HL-60 (cell line): ENCODE measurements around the gene NXPH1.

Experiments
- DNase-seq, 2 experiments: peaks; one replicate each; pipeline ENCODE4 v3.0.0-alpha.2; 2010 to 2020; ENCODE audit warnings: low read depth in 1 of 2, low spot score in 1 of 2
- H3K27ac ChIP-seq: fragments of 250-450 bp; sonication (Bioruptor Pico); replicated peaks from 2 replicates; pipeline ENCODE4 v1.5.1; 2020; ENCODE audit warnings: mild to moderate bottlenecking, moderate library complexity
- H3K27me3 ChIP-seq: fragments of 250-450 bp; sonication (Bioruptor Pico); 2 replicates; pipeline ENCODE4 v1.5.1; 2021; ENCODE audit warnings: mild to moderate bottlenecking, moderate library complexity; ENCODE audit not compliant: insufficient read depth, poor library complexity, severe bottlenecking
- H3K4me3 ChIP-seq: replicated peaks from 2 replicates; pipeline ENCODE4 v1.5.1; 2011; ENCODE audit warnings: mild to moderate bottlenecking, control low read depth, low read length; ENCODE audit not compliant: insufficient read depth
- CTCF ChIP-seq: IDR thresholded peaks from one replicate; pipeline ENCODE4 v1.5.1; 2011; ENCODE audit warnings: low read length, control low read depth, inconsistent platforms; ENCODE audit not compliant: insufficient read depth
- GABPA ChIP-seq: IDR thresholded peaks from 2 replicates; pipeline ENCODE4 v1.6.1; 2012; ENCODE audit warnings: low read depth
- POLR2AphosphoS5 ChIP-seq: IDR thresholded peaks from 2 replicates; pipeline ENCODE4 v1.6.1; 2012; ENCODE audit warnings: low read depth
- REST ChIP-seq: IDR thresholded peaks from 2 replicates; pipeline ENCODE4 v1.6.1; 2012; ENCODE audit warnings: low read depth; ENCODE audit not compliant: insufficient replicate concordance
- SPI1 ChIP-seq: IDR thresholded peaks from 2 replicates; pipeline ENCODE4 v1.6.1; 2012; ENCODE audit warnings: low read depth, mild to moderate bottlenecking, borderline replicate concordance

NXPH1 gene

GRCh38 chr7:8618441-8619070 lies 185.1 kb downstream of the NXPH1 start:
- no peak for TF ChIP-seq CTCF
- no peak for TF ChIP-seq SPI1
- TF ChIP-seq REST, result no peak
- no peak for TF ChIP-seq POLR2AphosphoS5
- TF ChIP-seq GABPA, result no peak
- Histone ChIP-seq H3K27ac (no peak overlapping the region), H3K4me3 (no peak overlapping the region), H3K27me3 (no peaks in the 10 kb centered on the region)
- no peak for DNase-seq

- TF ChIP-seq CTCF (no peak), REST (no peak), POLR2AphosphoS5 (no peak), SPI1 (no peak), GABPA (no peak)
- DNase-seq, result no peak
- H3K27ac ChIP-seq, result no peak overlapping the region
These were observed 186.8 kb downstream of the NXPH1 start for GRCh38 chr7:8620169-8620568.

GRCh38 chr7:8625612-8626011 lies 192.2 kb downstream of the NXPH1 start:
- H3K4me3 ChIP-seq, result no peak overlapping the region
- no peaks in the 10 kb centered on the region for H3K27me3 ChIP-seq
- no peak overlapping the region for H3K27ac ChIP-seq
- TF ChIP-seq SPI1 (no peak), CTCF (no peak), GABPA (no peak), POLR2AphosphoS5 (no peak), REST (no peak)
- no peak for DNase-seq

More at GRCh38 chr7:8620169-8620568, 186.8 kb downstream of the NXPH1 start:
- H3K4me3 ChIP-seq, result no peak overlapping the region
- no peaks in the 10 kb centered on the region for H3K27me3 ChIP-seq
